ENCODE results near the gene TTC1.
A peak's percentile ranks its signal among the peaks of the same experiment; 100 is the strongest.
"Not testable (repeated sequence)": the region's sequence is repeated elsewhere in the genome, so short reads cannot be mapped to it uniquely, and the experiment has no call there.

The TTC1 gene

DNA sequence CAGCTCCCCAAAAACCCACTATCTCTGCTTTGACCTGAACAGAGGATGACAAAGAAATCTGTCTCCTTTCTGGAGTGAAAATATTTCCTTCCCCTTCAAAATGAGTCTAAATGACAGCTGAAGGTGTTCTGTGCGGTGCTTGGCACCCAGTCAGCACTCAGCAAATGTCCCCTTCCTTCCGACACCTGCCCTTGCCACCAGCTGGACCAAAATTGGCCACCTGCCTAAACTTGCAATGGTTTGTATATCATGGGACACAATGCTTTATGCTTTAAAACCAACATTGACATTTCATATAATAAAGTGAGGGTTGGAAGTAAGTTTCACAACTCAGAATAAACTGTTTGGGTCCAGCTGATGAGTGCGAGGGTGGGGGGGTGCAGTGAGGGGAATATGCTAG is 7.5 kb upstream of the TTC1 start:
- DNase-seq: no peak

DNA sequence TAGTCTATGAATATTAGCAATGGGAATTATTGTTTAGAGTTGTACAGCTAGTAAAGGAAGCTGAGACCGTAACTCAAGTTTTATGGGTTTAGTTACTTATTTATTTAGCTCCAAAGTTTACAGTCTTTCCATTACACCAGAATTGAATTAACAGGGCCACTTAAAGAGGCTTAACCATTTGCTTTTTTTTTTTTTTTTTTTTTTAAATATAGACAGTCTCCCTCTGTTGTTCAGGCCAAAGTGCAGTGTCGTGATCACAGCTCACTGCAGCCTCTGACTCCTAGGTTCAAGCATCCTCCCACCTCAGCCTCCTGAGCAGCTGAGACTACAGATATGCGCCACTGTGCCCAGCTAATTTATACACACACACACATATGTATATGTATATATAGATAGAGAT is 1.4 kb upstream of the TTC1 start:
- no peak for DNase-seq

DNA sequence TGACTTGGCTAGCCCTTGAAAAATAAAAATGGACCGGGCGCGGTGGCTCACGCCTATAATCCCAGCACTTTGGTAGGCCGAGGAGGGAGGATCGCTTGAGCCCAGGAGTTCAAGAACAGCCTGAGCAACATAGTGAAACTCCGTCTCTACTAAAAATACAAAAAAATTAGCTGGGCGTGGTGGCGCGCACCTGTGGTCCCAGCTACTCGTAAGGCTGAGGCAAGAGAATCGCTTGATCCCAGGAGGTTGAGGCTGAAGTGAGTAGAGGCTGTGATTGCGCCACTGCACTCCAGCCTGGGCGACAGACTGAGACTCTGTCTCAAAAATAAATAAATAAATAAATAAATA is 436 bp upstream of the TTC1 start:
- not testable (repeated sequence) for DNase-seq

DNA sequence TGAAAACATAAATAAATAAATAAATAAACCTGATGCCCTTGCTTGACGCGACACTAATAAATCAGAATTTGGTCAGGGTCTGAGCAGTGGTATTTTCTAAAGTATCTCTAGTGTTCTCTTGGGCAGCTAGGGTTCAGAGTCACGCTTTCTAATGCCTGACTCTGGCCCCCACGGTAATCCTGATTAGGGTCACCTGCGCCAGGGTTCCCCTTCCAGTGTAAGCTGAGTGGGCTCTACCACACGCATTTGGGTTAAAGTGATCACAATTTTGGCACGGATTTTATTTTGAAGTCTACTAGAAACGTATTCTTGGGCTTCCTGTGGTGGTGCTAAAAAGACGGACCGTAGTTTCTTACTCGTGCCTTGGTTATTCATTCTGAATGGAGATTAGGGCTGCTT is 651 bp downstream of the TTC1 start:
- no peak for DNase-seq

DNA sequence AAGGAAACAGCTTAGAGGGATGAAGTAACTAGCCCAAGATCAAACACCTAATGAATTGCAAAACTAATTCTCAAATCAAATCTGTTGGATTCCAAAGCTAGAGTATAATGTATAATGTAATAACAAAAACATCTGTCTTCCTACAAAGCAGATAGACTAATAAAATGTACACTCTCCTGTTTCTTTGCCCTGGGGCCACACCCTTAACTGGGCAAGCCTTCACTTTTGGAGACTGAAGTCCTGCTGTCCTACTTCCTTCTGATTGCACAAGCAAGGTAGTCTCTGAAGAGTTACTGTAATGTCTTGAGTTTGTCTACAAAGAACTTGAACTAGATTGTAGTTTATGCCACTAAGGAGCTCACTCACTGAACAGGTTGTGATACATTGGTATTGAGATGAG is 2.5 kb downstream of the TTC1 start:
- no peak for DNase-seq

DNA sequence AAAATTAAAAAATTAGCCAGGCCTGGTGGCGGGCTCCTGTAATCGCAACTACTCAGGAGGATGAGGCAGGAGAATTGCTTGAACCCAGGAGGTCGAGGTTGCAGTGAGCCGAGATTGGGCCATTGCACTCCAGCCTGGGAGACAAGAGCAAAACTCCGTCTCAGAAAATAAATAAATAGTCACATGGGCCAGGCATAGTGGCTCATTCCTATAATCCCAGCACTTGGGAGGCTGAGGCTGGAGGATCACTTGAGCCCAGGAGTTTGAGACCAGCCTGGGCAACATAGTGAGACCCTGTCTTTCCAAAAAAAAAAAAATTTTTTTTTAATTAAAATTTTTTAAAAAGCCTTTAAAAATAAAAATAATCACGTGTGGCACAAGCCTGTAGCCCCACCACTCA is 5.3 kb downstream of the TTC1 start:
- DNase-seq: not testable (repeated sequence)

DNA sequence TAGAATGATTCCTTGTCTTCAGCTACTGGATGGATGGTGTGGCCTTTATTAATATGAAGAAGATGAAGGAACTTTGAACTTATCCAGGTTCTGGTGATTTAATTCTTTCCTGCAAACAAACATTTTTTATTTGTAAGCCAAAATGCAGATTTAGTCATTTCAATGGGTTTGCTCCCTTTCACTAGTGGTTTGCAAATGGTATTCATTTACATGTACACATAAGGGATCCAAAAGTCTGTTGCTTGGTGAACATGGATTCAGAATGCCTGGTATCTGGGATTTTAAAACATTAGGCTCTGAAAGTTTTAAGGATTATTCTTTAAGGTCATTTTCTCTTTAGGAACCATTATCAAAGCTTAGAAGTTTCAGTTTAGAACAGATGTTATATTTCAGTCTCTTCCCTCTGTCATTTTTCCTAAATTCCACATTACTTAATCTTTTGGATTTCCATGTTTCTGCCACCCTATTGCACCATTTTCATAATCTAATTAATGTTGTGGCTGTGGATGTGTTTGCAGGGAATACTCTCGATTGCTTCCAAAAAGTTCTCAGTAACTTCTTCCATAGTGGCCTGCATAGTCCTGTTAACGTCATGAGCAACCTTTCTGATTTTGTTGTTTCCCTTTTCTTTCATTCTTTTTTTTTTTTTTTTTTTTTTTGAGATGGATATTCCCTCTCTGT is 10.1 kb downstream of the TTC1 start:
- DNase-seq: no peak

DNA sequence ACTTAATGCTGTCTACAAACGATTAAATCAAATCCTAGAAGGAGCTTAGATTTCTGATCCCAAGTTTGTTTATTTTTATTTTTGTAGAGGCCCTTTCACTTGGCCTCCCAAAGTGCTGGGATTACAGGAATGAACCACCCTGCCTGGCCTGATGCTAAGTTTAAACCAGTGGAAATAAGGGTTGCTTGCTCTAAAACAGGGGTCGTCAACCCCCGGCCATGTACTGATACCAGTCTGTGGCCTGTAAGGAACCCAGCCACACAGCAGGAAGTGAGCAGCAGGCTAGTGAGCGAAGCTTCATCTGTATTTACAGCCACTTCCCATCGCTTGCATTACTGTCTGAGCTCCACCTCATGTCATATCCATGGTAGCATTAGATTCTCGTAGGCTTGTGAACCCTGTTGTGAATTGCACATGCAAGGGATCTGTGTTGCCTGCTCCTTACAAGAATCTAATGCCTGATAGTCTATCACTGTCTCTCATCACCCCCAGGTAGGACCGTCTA is 11.4 kb downstream of the TTC1 start:
- DNase-seq: no peak

DNA sequence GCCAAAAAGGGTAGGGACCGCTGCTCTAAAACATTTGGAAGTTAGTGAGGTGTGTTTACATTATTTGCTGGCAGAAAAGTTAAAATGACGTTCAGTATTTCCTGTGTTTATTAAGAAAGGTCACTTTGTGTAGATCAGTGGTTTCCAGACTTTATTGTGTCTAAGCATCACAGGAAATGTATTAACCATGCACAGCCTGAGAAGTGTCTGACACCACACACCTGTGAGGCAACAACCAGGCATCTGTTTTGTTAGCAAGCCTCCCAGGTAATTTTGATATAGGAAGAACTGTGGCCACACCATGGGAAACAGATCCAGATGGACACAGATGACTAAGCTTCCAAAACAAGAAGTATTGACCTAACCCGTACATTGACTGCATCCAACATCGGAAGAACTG is 12.0 kb downstream of the TTC1 start:
- no peak for DNase-seq

DNA sequence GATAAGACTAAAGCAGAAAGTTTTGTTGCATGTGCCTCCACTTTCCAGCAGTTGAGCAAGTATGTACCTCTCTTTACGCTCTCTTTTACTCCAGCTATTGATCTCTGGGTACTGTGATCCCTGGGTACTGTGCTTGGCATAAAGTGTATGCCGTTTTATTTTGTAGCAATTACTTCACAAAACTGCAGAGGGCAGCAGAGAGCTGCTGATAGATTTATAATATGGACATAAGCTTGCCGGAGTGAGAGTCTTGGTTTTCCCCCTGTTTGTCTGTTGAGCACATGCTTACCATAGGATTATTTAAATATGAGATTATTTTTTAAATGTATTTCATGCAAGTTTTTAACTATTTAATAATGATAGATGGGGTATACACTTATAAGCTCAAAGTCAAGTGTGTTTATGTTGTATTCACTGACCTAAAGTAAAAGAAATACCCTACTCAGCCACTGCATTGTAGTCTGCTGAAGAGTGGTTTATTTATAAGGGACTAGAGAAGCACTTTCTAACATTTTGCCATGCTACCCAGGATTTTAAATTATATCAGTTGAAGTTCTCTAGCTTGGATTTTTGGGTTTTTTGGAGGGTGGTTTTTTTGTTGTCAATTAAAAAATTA is 13.0 kb downstream of the TTC1 start:
- peak; percentile 43 for DNase-seq

DNA sequence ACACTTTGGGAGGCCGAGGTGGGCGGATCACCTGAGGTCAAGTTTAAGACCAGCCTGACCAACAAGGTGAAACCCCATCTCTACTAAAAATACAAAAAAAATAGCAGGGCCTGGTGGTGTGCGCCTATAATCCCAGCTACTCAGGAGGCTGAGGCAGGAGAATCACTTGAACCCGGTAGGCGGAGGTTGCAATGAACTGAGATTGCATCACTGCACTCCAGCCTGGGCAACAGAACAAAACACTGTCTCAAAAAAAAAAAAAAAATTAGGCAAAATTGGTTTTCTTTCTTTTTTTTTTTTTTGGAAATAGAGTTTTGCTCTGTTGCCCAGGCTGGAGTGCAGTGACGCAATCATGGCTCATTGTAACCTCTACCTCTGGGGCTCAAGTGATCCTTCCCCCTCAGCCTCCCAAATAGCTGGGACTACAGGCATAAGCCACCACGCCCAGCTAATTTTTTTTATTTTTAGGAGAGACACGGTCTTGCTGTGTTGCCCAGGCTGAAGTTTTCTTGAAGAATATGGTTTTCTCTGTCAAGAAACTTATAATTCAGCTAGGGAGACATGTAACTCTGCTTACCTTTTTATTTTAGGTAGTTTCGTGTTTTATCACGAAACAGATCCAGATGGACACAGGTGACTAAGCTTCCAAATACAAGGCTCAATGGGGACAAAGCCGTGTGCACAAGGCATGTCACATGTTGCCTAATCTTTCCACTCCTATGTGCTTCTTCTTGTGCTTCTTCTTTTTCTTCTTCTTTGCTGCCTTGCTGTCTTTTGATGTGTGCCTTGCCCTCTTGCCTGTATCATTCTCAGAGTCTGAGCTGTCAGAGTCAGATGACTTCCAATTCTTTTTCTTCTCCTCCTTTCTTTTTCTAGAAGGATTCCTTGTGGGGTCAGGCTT is 14.3 kb downstream of the TTC1 start:
- DNase-seq: no peak

DNA sequence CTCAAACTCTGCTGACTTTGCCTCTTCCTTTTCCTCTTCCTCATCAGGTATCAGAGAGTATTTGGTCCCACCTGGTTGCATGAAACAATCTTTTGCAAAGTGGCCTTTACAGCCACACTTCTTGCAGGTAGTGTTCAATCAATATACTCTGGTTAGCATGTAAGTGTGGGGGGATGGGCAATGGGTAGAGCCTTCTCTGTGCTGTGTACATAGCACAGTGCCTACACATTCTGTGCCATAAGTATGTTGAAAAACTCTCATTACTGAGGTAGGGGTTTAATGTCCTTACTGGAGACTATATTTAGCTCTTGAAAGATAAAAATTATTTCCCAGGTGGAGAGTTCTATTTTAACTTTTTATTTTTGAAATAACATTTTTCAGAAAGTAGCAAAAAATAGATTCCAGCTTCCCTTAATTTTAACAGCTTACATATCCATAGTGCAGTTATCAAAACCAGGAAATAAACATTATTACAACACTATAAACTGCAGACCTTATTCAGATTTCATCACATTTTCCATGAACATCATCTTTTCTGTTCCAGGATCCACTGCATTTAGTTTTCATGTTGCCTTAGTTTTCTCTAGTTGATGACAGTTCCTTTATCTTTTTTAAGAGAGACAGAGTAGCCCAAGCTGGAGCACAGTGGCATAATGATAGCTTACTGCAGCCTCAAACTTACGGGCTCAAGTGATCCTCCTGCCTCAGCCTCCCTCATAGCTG is 15.1 kb downstream of the TTC1 start:
- DNase-seq: no peak

DNA sequence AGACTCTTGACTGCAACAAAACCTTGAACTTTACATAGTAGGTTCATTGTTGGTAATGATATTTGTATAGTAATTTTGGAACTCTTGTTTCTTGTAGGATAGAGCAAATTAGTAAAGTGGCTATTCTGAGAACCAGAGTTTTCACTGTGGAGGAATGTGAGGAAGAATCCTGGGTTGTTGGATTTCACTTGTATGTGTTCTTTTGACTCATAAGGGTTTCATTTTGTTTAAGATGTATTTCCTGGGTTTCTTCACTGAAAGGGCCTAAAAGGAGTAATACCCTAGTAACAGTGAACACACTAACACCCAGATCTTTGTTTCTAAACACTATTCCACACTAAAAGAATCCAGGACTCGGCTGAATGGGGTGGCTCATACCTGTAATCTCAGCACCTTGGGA is 20.1 kb downstream of the TTC1 start:
- no peak for DNase-seq

DNA sequence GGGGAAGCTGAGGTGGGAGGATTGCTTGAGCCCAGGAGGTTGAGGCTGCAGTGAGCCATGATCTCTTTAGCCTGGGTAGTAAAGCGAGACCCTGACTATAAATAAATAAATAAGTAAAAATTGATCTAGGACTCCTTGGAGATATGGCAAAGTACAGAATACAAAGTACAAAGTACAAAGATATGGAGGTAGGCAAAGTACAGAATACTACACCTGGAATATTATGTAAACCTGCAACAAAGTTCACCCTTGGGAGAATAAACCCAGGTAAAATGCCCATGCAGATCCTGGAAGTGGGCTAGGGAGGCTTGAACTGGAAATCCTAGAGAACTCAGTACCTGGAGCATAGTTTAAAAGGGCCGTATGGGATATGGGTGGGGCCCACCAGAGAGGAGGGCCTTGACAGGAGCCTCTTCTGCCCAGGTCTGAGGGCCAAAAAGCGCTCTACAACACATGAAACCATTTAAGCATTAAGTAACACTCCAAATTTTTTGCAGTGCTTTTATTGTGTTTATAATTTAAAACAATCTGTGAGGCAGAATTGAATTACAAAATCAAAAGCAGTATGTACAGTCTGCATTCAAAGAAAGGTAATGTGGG is 20.7 kb downstream of the TTC1 start:
- no peak for DNase-seq

DNA sequence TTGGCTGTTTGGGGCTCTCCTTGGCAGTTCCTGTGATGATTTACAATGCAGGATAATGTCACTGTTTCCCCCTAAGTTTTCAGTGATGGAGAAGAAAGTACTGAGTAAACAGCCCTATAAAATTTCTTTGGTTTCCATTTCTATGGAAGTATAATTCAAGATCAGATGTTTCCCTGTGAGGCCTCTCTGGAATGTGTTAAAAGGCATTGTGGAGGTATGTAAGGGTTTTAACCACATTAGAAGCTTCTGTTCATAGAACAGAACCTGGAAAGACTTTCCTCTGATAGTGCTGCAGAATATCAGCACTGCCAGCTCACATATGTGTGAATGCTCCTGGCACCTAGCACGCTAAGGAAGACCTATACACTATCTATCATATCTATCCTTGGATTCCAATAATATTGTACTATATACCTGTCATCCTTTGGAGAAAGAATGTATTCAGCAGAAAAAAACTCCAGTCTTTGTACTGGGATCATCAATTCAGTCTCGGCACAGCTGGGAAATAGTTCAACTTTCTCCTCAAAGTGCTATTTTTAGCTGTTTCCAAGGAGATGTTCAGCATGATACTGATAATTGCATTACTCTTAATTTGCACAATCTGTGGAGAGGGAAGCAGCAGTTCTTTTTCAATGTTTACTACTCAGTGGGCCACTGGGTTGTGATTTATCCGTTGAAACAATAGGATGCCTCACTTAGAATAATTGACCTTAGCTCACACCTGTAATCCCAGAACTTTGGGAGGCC is 21.9 kb downstream of the TTC1 start:
- no peak for DNase-seq

DNA sequence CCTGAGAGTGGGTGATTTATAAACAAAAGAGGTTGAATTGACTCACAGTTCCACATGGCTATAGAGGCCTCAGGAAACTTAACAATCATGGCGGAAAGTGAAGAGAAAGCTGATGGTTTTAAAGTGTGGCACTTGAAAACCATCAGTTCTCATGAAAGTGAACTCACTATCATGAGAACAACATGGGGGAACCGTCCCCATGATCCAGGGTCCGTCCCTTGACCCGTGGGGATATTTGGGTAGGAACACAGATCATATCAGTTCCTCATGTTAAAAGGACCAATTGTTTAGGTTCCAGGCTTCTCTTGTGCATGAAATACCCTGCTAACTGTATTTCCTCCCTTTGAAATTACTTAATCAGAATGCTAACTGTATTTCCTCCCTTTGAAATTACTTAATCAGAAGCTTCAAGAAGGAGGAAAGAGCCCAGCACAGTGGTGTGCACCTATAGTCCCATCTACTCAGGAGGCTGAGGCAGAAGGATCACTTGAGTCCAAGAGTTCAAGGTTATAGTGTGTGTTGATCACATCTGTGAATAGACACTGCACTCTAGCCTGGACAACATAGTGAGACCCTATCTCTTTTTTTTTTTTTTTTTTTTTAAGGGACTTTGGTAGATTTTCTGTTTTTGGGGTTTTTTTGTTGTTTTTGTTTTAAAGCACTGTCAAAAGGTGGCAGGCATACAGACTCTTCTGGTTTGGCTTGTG is 24.8 kb downstream of the TTC1 start:
- no peak for DNase-seq

DNA sequence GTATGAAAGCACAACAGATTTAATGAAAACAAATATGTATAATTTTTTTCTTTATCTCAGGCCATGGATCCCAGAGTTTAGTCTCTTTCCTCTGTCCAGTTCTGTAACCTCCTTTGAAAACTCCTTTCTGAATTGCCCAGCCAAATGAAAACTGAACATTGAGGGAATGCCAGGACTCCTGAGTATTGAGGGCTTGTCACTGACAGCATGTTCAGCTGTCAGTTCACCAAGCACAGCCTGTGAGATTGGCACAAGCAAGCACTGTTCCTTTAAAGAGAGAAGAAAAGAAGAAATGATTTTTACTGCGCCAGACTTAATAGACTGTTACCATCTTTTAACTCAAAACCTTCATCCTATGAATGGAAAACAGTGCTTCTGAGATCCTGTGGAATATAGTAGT is 27.3 kb downstream of the TTC1 start:
- no peak for DNase-seq

DNA sequence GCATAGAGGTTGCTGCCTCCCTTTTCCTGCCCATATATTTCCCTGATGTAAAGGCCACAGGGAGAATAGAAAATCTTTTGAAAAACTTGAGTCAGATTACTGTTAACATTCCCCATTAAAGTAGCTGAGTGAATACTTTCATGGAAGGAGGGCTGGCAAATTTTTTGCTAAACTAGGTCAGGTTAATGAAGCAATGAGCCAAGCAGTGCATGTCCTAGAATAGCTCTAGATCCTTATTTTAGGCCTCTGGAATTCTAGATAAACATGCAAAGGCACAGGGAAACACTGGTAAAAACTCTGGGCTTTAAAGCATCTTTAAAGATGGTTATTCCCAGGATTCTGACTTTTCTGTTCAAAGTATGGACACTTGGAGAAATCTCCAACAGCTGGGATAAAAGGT is 27.9 kb downstream of the TTC1 start:
- DNase-seq: no peak

DNA sequence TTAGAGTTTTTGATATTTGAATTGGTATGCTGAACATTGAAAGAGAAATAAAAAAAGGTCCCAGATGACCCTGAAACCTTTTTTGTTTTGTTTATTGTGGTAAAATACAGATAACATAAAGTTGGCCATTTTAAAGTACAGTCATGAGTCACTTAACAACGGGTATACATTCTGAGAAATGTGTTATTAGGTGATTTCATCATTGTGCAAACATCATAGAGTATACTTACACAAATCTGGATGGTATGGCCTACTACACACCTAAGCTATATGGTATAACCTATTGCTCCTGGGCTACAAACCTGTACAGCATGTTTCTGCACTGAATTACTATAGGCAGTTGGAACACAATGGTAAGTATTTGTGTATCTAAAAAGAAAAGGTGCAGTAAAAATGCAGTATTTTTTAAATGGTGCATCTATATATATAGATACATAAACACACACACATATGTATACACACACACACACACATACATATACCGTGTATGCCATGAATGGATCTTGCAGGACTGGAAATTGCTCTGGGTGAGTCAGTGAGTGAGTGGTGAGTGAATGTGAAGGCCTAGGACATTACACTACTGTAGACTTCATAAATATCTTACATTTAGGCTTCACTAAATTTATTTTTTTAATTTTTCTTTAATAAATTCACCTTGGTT is 31.0 kb downstream of the TTC1 start:
- DNase-seq: no peak

DNA sequence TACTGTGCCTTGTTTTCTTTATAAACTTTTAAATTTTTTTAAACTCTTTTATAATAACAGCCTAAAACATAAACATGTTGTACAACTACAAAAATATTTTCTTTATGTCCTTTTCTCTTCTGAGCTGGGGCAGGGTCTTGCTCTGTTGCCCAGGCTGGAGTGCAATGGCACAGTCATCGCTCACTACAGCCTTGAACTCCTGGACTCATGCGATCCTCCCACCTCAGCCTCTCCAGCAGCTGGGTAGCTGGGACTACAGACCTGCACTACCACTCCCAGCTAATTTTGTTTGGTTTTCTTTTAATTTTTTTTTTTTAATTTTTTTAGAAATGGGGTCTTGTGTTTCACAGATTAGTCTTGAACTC is 31.5 kb downstream of the TTC1 start:
- no peak for DNase-seq

DNA sequence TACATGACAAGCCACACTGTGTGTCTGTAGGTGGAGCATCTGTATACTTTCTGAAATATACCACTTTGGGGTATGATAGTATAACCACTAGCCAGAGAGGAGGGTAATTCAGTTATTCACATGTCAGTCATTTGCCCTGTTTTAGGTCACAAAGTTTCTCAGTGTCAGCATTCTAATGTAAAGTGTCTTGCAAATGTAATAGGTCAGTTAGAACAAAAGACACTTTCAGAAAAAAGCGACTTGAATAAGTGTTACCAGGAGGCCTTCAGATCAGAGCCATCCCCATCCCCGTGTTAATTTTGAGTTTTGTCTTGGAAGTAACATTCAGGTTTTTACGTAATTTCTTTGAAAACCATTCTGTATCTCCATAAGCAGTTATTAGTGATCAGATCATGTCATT is 33.7 kb downstream of the TTC1 start:
- no peak for DNase-seq

Data from CD4-positive, alpha-beta T cell treated with Interleukin-15 for 1 hour (primary cell).